Stomach smooth muscle (tissue), 2 donors: ENCODE results near the gene RBMS3.

Source experiments
- H3K27ac ChIP-seq: one replicate; pipeline ENCODE4 v1.7.0; 2013; ENCODE audit warnings: mild to moderate bottlenecking, low read length, inconsistent platforms
- H3K27me3 ChIP-seq, 2 donors: one replicate each; pipeline ENCODE4 v1.7.0; 2013; ENCODE audit warnings: low read length in 2 of 2; ENCODE audit not compliant: insufficient read depth in 2 of 2, control insufficient read depth in 1 of 2
- H3K36me3 ChIP-seq, 2 donors: one replicate each; pipeline ENCODE4 v1.7.0; 2013; ENCODE audit warnings: low read length in 2 of 2; ENCODE audit not compliant: control insufficient read depth in 2 of 2, insufficient read depth in 2 of 2
- H3K4me1 ChIP-seq: one replicate; pipeline ENCODE4 v1.7.0; 2013; ENCODE audit warnings: low read length; ENCODE audit not compliant: control insufficient read depth, insufficient read depth
- H3K4me3 ChIP-seq, 2 donors: one replicate each; pipeline ENCODE4 v1.7.0; 2013; ENCODE audit warnings: low read length in 2 of 2
- H3K9ac ChIP-seq, 2 donors: one replicate each; pipeline ENCODE4 v1.7.0; 2013; ENCODE audit warnings: low read length in 2 of 2, mild to moderate bottlenecking in 1 of 2
- H3K9me3 ChIP-seq, 2 donors: one replicate each; pipeline ENCODE4 v1.7.0; 2013; ENCODE audit warnings: low read length in 2 of 2; ENCODE audit not compliant: control insufficient read depth in 2 of 2
- donor health status: healthy.
- donor health status: Pancreatic carcinoma.

The RBMS3 gene

GRCh38 chr3:29275309-29275708 lies 5.6 kb upstream of the RBMS3 start:
- H3K27ac ChIP-seq: no peak overlapping the region
- peaks cover 5% of the 10 kb centered on the region for H3K4me1 ChIP-seq

DNA sequence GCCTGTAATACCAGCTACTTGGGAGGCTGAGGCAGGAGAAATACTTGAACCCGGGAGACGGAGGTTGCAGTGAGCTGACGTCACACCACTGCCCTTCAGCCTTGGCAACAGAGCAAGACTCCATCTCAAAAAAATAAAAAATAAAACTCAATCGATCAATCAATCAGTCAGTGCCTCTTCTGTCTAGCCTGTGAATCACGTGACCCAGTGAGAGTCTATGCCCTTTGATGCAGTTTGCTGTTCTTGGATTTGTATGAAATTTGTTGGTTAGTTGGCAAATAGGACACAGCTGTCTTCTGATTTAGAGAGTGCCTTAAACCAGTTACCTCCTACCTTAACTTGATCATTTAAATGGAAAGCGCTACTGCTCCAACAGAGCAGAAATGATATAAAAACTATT lies 3.6 kb upstream of the RBMS3 start:
- H3K27ac ChIP-seq: no peak overlapping the region
- H3K36me3 ChIP-seq: no peaks in the 10 kb centered on the region
- no peaks in the 10 kb centered on the region for H3K27me3 ChIP-seq
- no peaks in the 10 kb centered on the region for H3K9me3 ChIP-seq
- H3K4me1 ChIP-seq: peaks cover 5% of the 10 kb centered on the region
- H3K4me3 ChIP-seq: no peak overlapping the region
- no peak overlapping the region for H3K9ac ChIP-seq

More at GRCh38 chr3:29275309-29275708, 5.6 kb upstream of the RBMS3 start:
- no peak overlapping the region for H3K4me3 ChIP-seq
- H3K36me3 ChIP-seq: no peaks in the 10 kb centered on the region
- no peaks in the 10 kb centered on the region for H3K27me3 ChIP-seq
- H3K9ac ChIP-seq: no peak overlapping the region
- H3K9me3 ChIP-seq: no peaks in the 10 kb centered on the region

GRCh38 chr3:29279286-29279685 lies 1.6 kb upstream of the RBMS3 start:
- no peak overlapping the region for H3K9ac ChIP-seq
- H3K36me3 ChIP-seq: no peaks in the 10 kb centered on the region
- H3K27ac ChIP-seq: no peak overlapping the region
- H3K4me1 ChIP-seq: peaks cover 5% of the 10 kb centered on the region
- H3K9me3 ChIP-seq: no peaks in the 10 kb centered on the region
- no peaks in the 10 kb centered on the region for H3K27me3 ChIP-seq
- peak overlapping the region in 1 of 2 donors; percentile 95 for H3K4me3 ChIP-seq

GRCh38 chr3:29279806-29280205 lies 1.1 kb upstream of the RBMS3 start:
- Histone ChIP-seq H3K4me1 (peaks cover 5% of the 10 kb centered on the region), H3K9ac (no peak overlapping the region), H3K36me3 (no peaks in the 10 kb centered on the region), H3K9me3 (no peaks in the 10 kb centered on the region), H3K27ac (peak overlapping the region; percentile 8), H3K27me3 (no peaks in the 10 kb centered on the region), H3K4me3 (peak overlapping the region in 1 of 2 donors; percentile 95)

- Histone ChIP-seq H3K4me1 (peaks cover 9% of the 10 kb centered on the region), H3K9ac (peak overlapping the region; percentile 92 to 93), H3K27me3 (no peaks in the 10 kb centered on the region), H3K4me3 (peak overlapping the region; percentile 64 to 95), H3K9me3 (no peaks in the 10 kb centered on the region), H3K36me3 (no peaks in the 10 kb centered on the region), H3K27ac (peak overlapping the region; percentile 83)
These were observed 148 bp downstream of the RBMS3 start for GRCh38 chr3:29281094-29281343.

- Histone ChIP-seq H3K4me3 (peak overlapping the region; percentile 64 to 95), H3K36me3 (no peaks in the 10 kb centered on the region), H3K9ac (peak overlapping the region; percentile 92 to 93), H3K4me1 (peaks cover 9% of the 10 kb centered on the region), H3K9me3 (no peaks in the 10 kb centered on the region), H3K27ac (peak overlapping the region; percentile 83), H3K27me3 (no peaks in the 10 kb centered on the region)
These were observed 722 bp downstream of the RBMS3 start for GRCh38 chr3:29281344-29282241.

DNA sequence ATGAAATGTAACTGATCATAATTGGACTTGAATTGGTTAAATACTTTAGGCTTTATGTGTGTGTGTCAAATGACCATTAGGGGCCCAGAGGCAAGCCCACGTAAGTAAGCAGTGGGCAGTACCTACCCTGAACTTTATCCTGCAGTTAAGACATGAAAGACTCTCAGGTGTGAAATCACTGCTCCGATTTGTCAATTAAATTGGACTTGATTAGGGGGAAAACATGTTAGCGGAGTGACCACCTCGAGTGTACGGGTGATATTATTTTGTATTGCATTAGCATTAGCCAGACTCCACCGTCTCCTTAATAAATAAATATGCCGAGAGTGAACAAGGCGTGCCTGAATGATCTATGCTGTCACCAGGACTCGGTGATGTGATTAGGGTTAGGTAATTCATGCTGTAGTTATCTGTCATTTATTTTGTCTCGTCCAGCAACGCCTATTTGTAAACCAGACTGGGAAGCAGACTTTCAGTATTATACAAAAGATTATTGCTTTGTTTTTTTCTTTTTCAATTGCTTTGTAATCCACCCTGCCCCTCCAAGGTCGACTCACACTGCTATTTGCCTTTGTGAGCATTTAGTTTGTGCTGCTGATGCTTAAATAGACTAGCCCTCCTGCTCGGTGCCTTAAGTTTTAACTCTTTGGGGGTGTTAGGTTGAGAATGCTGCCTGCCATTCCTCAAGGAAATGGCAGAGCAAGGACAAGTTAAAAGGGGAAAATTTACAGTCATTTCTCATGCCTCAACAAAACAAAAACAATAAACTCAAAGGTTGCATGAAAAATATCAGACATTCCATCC lies 1.8 kb downstream of the RBMS3 start:
- H3K4me3 ChIP-seq: peak overlapping the region; percentile 64 to 95

GRCh38 chr3:29283231-29284119 lies 2.6 kb downstream of the RBMS3 start:
- H3K9me3 ChIP-seq: no peaks in the 10 kb centered on the region
- H3K4me3 ChIP-seq: peak overlapping the region; percentile 64 to 95
- peak overlapping the region; percentile 83 for H3K27ac ChIP-seq
- H3K4me1 ChIP-seq: peaks cover 6% of the 10 kb centered on the region
- no peaks in the 10 kb centered on the region for H3K36me3 ChIP-seq
- peak overlapping the region; percentile 92 to 93 for H3K9ac ChIP-seq
- H3K27me3 ChIP-seq: no peaks in the 10 kb centered on the region

More for the DNA sequence above, 1.8 kb downstream of the RBMS3 start:
- peak overlapping the region; percentile 83 for H3K27ac ChIP-seq
- H3K36me3 ChIP-seq: no peaks in the 10 kb centered on the region
- no peaks in the 10 kb centered on the region for H3K9me3 ChIP-seq
- H3K4me1 ChIP-seq: peaks cover 9% of the 10 kb centered on the region
- no peaks in the 10 kb centered on the region for H3K27me3 ChIP-seq
- peak overlapping the region; percentile 92 to 93 for H3K9ac ChIP-seq

DNA sequence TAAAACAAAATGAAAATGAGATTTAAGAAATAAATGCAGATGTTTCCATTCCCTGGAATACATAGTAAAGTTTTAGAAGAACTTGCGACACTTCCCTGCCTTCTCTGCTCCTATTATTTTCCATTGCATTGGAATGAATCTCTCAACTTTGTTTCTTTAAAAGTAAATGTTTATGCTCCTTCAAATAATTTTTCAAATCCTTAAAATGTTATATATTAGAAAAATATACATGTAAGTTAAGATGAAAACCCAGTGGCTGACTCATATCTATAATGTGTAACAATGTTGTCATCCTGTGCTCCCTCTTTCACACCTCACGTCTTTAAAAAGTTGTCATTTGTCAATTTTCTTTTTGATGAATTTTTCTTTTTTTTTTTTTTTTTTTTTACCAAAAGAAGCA lies 3.6 kb downstream of the RBMS3 start:
- Histone ChIP-seq H3K4me3 (peak overlapping the region; percentile 64 to 95), H3K27me3 (no peaks in the 10 kb centered on the region), H3K9ac (peak overlapping the region; percentile 6 to 92), H3K27ac (no peak overlapping the region), H3K36me3 (no peaks in the 10 kb centered on the region), H3K4me1 (peaks cover 6% of the 10 kb centered on the region), H3K9me3 (no peaks in the 10 kb centered on the region)

GRCh38 chr3:29285471-29286071 lies 4.7 kb downstream of the RBMS3 start:
- peaks cover 3% of the 10 kb centered on the region for H3K4me1 ChIP-seq
- H3K9me3 ChIP-seq: no peaks in the 10 kb centered on the region
- no peaks in the 10 kb centered on the region for H3K36me3 ChIP-seq
- H3K27me3 ChIP-seq: no peaks in the 10 kb centered on the region
- peak overlapping the region; percentile 51 to 63 for H3K4me3 ChIP-seq
- peak overlapping the region; percentile 8 to 14 for H3K9ac ChIP-seq
- peak overlapping the region; percentile 61 for H3K27ac ChIP-seq
